GM12878 (cell line): ENCODE results near the gene ANKRD24. TPM values are rescaled to one million over a fixed set of nuclear protein-coding genes. Genes with fewer than 3 reads are reported as not detected.

Experiments
- ATF2 ChIP-seq: IDR thresholded peaks from 2 replicates; pipeline ENCODE4 v1.6.1; 2012; ENCODE audit warnings: low read length, inconsistent platforms
- EGR1 ChIP-seq, 2 experiments: IDR thresholded peaks; 1 replicate in 1 of 2; 2 replicates in 1 of 2; pipeline ENCODE4 v1.6.1; 2011 to 2012; ENCODE audit warnings: low read depth in 2 of 2, low read length in 2 of 2, borderline replicate concordance in 1 of 2, mild to moderate bottlenecking in 1 of 2, moderate library complexity in 1 of 2
- ELK1 ChIP-seq: IDR thresholded peaks from 2 replicates; pipeline ENCODE4 v1.6.1; 2012; ENCODE audit warnings: low read depth, low read length, improper control_type of control experiment
- FOXK2 ChIP-seq: fragments of 450-650 bp; IDR thresholded peaks from 2 replicates; pipeline ENCODE4 v1.6.1; 2017; ENCODE audit warnings: mild to moderate bottlenecking, moderate library complexity
- HDGF ChIP-seq: fragments of 450-650 bp; IDR thresholded peaks from 2 replicates; pipeline ENCODE4 v1.6.1; 2016; ENCODE audit warnings: antibody characterized with exemption
- MYC ChIP-seq: IDR thresholded peaks from 2 replicates; pipeline ENCODE4 v1.6.1; 2011; ENCODE audit warnings: mild to moderate bottlenecking, low read length, moderate library complexity, inconsistent platforms; ENCODE audit not compliant: insufficient read depth, insufficient replicate concordance, insufficient read length, severe bottlenecking
- PKNOX1 ChIP-seq: fragments of 450-650 bp; IDR thresholded peaks from 2 replicates; pipeline ENCODE4 v1.6.1; 2016; ENCODE audit warnings: mild to moderate bottlenecking
- RB1 ChIP-seq: fragments of 450-650 bp; formaldehyde crosslinking; IDR thresholded peaks from 2 replicates; pipeline ENCODE4 v1.6.1; 2017; ENCODE audit warnings: mild to moderate bottlenecking, borderline replicate concordance
- RELA ChIP-seq: fragments of 450-650 bp; IDR thresholded peaks from 2 replicates; pipeline ENCODE4 v1.8.0; 2014; ENCODE audit warnings: borderline replicate concordance; ENCODE audit not compliant: partially characterized antibody
- SMAD5 ChIP-seq: IDR thresholded peaks from 2 replicates; pipeline ENCODE4 v1.6.1; 2016; ENCODE audit warnings: antibody characterized with exemption, low read depth
- SP1 ChIP-seq: IDR thresholded peaks from one replicate; pipeline ENCODE4 v1.6.1; 2011; ENCODE audit warnings: low read depth, low read length
- USF1 ChIP-seq: IDR thresholded peaks from 2 replicates; pipeline ENCODE4 v1.6.1; 2011; ENCODE audit warnings: borderline replicate concordance, low read depth, mild to moderate bottlenecking, moderate library complexity, mixed read lengths, low read length; ENCODE audit not compliant: insufficient read depth; ENCODE audit errors: extremely low read length
- ZBTB40 ChIP-seq: fragments of 450-650 bp; IDR thresholded peaks from 2 replicates; pipeline ENCODE4 v1.6.1; 2016; ENCODE audit warnings: mild to moderate bottlenecking, moderate library complexity, borderline replicate concordance
- ZNF592 ChIP-seq: fragments of 450-650 bp; IDR thresholded peaks from 2 replicates; pipeline ENCODE4 v1.6.1; 2017; ENCODE audit warnings: mild to moderate bottlenecking, moderate library complexity
- polyA plus RNA-seq, 11 experiments: library from polyadenylated mRNA; depleted of rRNA in 4 of 11; unstranded in 6 of 11; stranded (reverse) in 5 of 11; fragments of >200 nt; fragmentation: Nextera tagmentation in 4 of 11; fragmentation: Illumina TruSeq in 1 of 11; extraction: Ambion mirVana in 4 of 11; extraction: Trizol in 1 of 11; gene quantifications; 1 replicate in 1 of 11; 2 replicates in 10 of 11; pipeline versions ENCODE4 v1.2.1 to v1.2.3, GENCODE V29; 2011 to 2016; ENCODE audit warnings: inconsistent platforms in 2 of 11, missing spikeins in 2 of 11, low read depth in 1 of 11
- total RNA-seq, 4 experiments: library from RNA; depleted of rRNA in 3 of 4; stranded (reverse); fragments of >200 nt in 3 of 4; fragmentation: Illumina TruSeq in 1 of 4; extraction: Trizol in 1 of 4; gene quantifications; 2 replicates each; pipeline versions ENCODE4 v1.2.1 to v1.2.3, GENCODE V29; 2013 to 2021

ANKRD24 gene
- total and polyA plus RNA-seq, 10 of the 15 experiments (the other 5 are each of a cell fraction or from before 2014, with no cell fraction given) = 0.02 to 0.59 (median 0.35) TPM; not detected in 1

- TF ChIP-seq HDGF (peak; percentile 71), ELK1 (peak; percentile 73; the same call in 1 of the 2 replicates), MYC (peak; percentile 89), RB1 (peak; percentile 69; the same call in 1 of the 2 replicates), ZBTB40 (peak; percentile 99), EGR1 (IDR thresholded peaks at IDR 0.05; ENCODE audit: borderline replicate concordance in 1 of 2, low read depth in 2 of 2, low read length in 2 of 2) (peak in 1 of 2 experiments; percentile 62; a peak in 2 of 3 replicates), ZNF592 (no peak), PKNOX1 (peak; percentile 100), SP1 (peak; percentile 100), USF1 (peak; percentile 22), SMAD5 (peak; percentile 84; the same call in 1 of the 2 replicates), RELA (peak; percentile 78), ATF2 (peak; percentile 80), FOXK2 (peak; percentile 55; the same call in 1 of the 2 replicates)
Observed at GRCh38 chr19:4246767-4247593, 64.5 kb downstream of the ANKRD24 start, which contains the start of gene YJU2 (continued).
